Astrocyte of the spinal cord (primary cell): Measurements from ENCODE around the gene NSMCE3.

ENCODE experiments used
- DNase-seq: peaks from one replicate; pipeline ENCODE4 v3.0.0; 2011; ENCODE audit warnings: low read depth, low spot score
- H3K4me3 ChIP-seq: 2 replicates; pipeline ENCODE4 v1.5.1; 2011; ENCODE audit warnings: low read depth, mild to moderate bottlenecking, low read length, moderate library complexity
- CTCF ChIP-seq: IDR thresholded peaks from 2 replicates; pipeline ENCODE4 v1.5.1; 2012; ENCODE audit warnings: low read depth, mild to moderate bottlenecking, low read length, inconsistent platforms
- in situ Hi-C: cut with HindIII; loops from 2 replicates; pipeline ENCODE4 v1.10.0; 2017; ENCODE audit warnings: low sequenced_read_pairs

Gene NSMCE3

GRCh38 chr15:29289173-29289572, 19.6 kb upstream of the NSMCE3 start:
- in situ Hi-C loops = no loop called here
- DNase-seq = no peak
- TF ChIP-seq CTCF = no peak
- H3K4me3 ChIP-seq = no peak overlapping the region

GRCh38 chr15:29285386-29285785, 15.8 kb upstream of the NSMCE3 start:
- in situ Hi-C loops = no loop called here
- DNase-seq = no peak

GRCh38 chr15:29283381-29283780, 13.8 kb upstream of the NSMCE3 start:
- in situ Hi-C loops = no loop called here
- no peak for TF ChIP-seq CTCF
- no peak for DNase-seq
- H3K4me3 ChIP-seq = no peak overlapping the region

More at GRCh38 chr15:29285386-29285785, 15.8 kb upstream of the NSMCE3 start:
- TF ChIP-seq CTCF = no peak
- no peak overlapping the region for H3K4me3 ChIP-seq

GRCh38 chr15:29280514-29280913, 10.9 kb upstream of the NSMCE3 start:
- no peak for DNase-seq
- H3K4me3 ChIP-seq = no peak overlapping the region
- in situ Hi-C loops = no loop called here
- TF ChIP-seq CTCF = no peak

- no peak for TF ChIP-seq CTCF
- no peak overlapping the region for H3K4me3 ChIP-seq
- DNase-seq = peak; percentile 91
- in situ Hi-C loops = no loop called here
Measured at GRCh38 chr15:29278436-29279105, 8.9 kb upstream of the NSMCE3 start.

- no peak for DNase-seq
- no peak for TF ChIP-seq CTCF
- no peak overlapping the region for H3K4me3 ChIP-seq
- in situ Hi-C loops = no loop called here
Measured at GRCh38 chr15:29276366-29276765, 6.7 kb upstream of the NSMCE3 start.
